Endothelial cell of umbilical vein (primary cell): ENCODE results near the gene FOXP1. TPM values are rescaled to one million over a fixed set of nuclear protein-coding genes. Genes with fewer than 3 reads are reported as not detected.

ENCODE experiments used
- BruUV-seq: library from RNA; stranded (reverse); fragments of 400-500 nt; replicated peaks from 2 replicates; lab custom pipeline; 2021; lab: Mats Ljungman, UMichigan
- CTCF ChIA-PET: fragments of 300-600, 350-600 bp; sonication (Branson Sonifier 250); formaldehyde crosslinking; loops from one replicate; lab custom pipeline; 2021; ENCODE audit warnings: antibody characterized with exemption, inconsistent platforms; lab: Charles Lee
- POLR2A ChIA-PET: fragments of 300-600, 350-600 bp; sonication (Branson Sonifier 250); formaldehyde crosslinking; loops from one replicate; lab custom pipeline; 2021; ENCODE audit warnings: antibody characterized with exemption, inconsistent platforms; lab: Charles Lee
- DNase-seq: peaks from one replicate; pipeline ENCODE4 v3.0.0-alpha.2; 2011; ENCODE audit warnings: low read depth, low spot score
- FAIRE-seq: peaks from 2 replicates; lab custom pipeline; 2011; peaks lifted over from hg19 to GRCh38; lab: Jason Lieb, UNC
- H2AFZ ChIP-seq: 2 replicates; pipeline ENCODE4 v1.6.0; 2012; ENCODE audit warnings: low read depth, low read length, control low read depth, inconsistent platforms
- H3K27ac ChIP-seq: 2 replicates; pipeline ENCODE4 v1.5.1; 2011; ENCODE audit warnings: low read depth, mild to moderate bottlenecking, control low read depth, low read length, moderate library complexity; ENCODE audit not compliant: insufficient read depth
- H3K27me3 ChIP-seq, 2 experiments: 2 replicates each; pipeline versions ENCODE4 v1.6.0 to v1.6.1; 2011; ENCODE audit warnings: low read length in 2 of 2, mixed read lengths in 1 of 2; ENCODE audit not compliant: control insufficient read depth in 2 of 2, insufficient read depth in 2 of 2
- H3K36me3 ChIP-seq, 2 experiments: 2 replicates in 1 of 2; 3 replicates in 1 of 2; pipeline ENCODE4 v1.5.1; 2011; ENCODE audit warnings: low read length in 2 of 2, mild to moderate bottlenecking in 1 of 2, moderate library complexity in 1 of 2; ENCODE audit not compliant: control insufficient read depth in 2 of 2, insufficient read depth in 2 of 2; ENCODE audit errors: extremely low read depth in 1 of 2
- H3K4me1 ChIP-seq: 3 replicates; pipeline ENCODE4 v1.5.1; 2011; ENCODE audit warnings: mild to moderate bottlenecking, low read length; ENCODE audit not compliant: control insufficient read depth, insufficient read depth; ENCODE audit errors: extremely low read depth
- H3K4me2 ChIP-seq: 2 replicates; pipeline ENCODE4 v1.6.1; 2011; ENCODE audit warnings: low read length, control low read depth, mixed read lengths; ENCODE audit not compliant: insufficient read depth
- H3K4me3 ChIP-seq, 3 experiments: fragments of 200-600 bp in 1 of 3; sonication (generic), shearing (Covaris generic) in 1 of 3; replicated peaks in 1 of 3; 2 replicates each; pipeline ENCODE4 v1.5.1; 2011 to 2016; ENCODE audit warnings: control low read depth in 3 of 3, low read length in 3 of 3, mild to moderate bottlenecking in 2 of 3, inconsistent platforms in 1 of 3, low read depth in 1 of 3, moderate library complexity in 1 of 3; ENCODE audit not compliant: insufficient read depth in 1 of 3
- H3K79me2 ChIP-seq: 2 replicates; pipeline ENCODE4 v1.6.0; 2012; ENCODE audit warnings: low read length, inconsistent platforms; ENCODE audit not compliant: control insufficient read depth, insufficient read depth
- H3K9ac ChIP-seq: replicated peaks from 2 replicates; pipeline ENCODE3; 2011; ENCODE audit warnings: low read length, control low read depth; ENCODE audit not compliant: insufficient read depth; ENCODE audit errors: extremely low read depth
- H3K9me1 ChIP-seq: replicated peaks from 3 replicates; pipeline ENCODE4 v1.6.0; 2011; ENCODE audit warnings: mild to moderate bottlenecking, low read length; ENCODE audit not compliant: control insufficient read depth, insufficient read depth; ENCODE audit errors: extremely low read depth
- H3K9me3 ChIP-seq: replicated peaks from 2 replicates; pipeline ENCODE4 v1.5.1; 2012; ENCODE audit warnings: low read length, inconsistent platforms; ENCODE audit not compliant: control insufficient read depth, insufficient read depth
- H4K20me1 ChIP-seq: replicated peaks from 2 replicates; pipeline ENCODE3; 2011; ENCODE audit warnings: mild to moderate bottlenecking, low read length; ENCODE audit not compliant: control insufficient read depth, insufficient read depth; ENCODE audit errors: extremely low read depth
- EZH2 ChIP-seq: IDR thresholded peaks from 2 replicates; pipeline ENCODE4 v1.6.1; 2012; ENCODE audit warnings: borderline replicate concordance, low read depth, mild to moderate bottlenecking, moderate library complexity, low read length, inconsistent platforms; ENCODE audit not compliant: severe bottlenecking
- FOS ChIP-seq: IDR thresholded peaks from 2 replicates; pipeline ENCODE4 v1.6.1; 2011; ENCODE audit warnings: mild to moderate bottlenecking, low read length, moderate library complexity, borderline replicate concordance; ENCODE audit not compliant: insufficient read depth
- GATA2 ChIP-seq: IDR thresholded peaks from 2 replicates; pipeline ENCODE4 v1.7.0; 2011; ENCODE audit warnings: low read depth, mild to moderate bottlenecking, moderate library complexity, mixed read lengths, low read length; ENCODE audit not compliant: insufficient read length, insufficient read depth
- JUN ChIP-seq: IDR thresholded peaks from 2 replicates; pipeline ENCODE4 v1.6.1; 2011; ENCODE audit warnings: borderline replicate concordance, low read depth; ENCODE audit not compliant: insufficient read length, insufficient read depth
- MYC ChIP-seq: IDR thresholded peaks from one replicate; pipeline ENCODE4 v1.6.1; 2011; ENCODE audit warnings: mild to moderate bottlenecking, low read depth, low read length
- POLR2A ChIP-seq: IDR thresholded peaks from 2 replicates; pipeline ENCODE4 v1.6.1; 2012; ENCODE audit warnings: low read depth, mild to moderate bottlenecking, control low read depth, low read length
- POLR2AphosphoS5 ChIP-seq: IDR thresholded peaks from 2 replicates; pipeline ENCODE4 v1.6.1; 2012; ENCODE audit warnings: low read depth, mild to moderate bottlenecking, control low read depth, low read length, moderate library complexity; ENCODE audit not compliant: insufficient read depth
- dilution Hi-C: fragments of 300-500 bp; cut with MboI; formaldehyde crosslinking; loops from one replicate; pipeline ENCODE4 v1.15.0; 2019; ENCODE audit warnings: low sequenced_read_pairs; ENCODE audit not compliant: extremely low pct_ligation_motif_present
- intact Hi-C: fragments of 100-400 bp; cut with micrococcal nuclease; formaldehyde crosslinking; loops from one replicate; pipeline ENCODE4 v1.10.0; 2022
- polyA plus RNA-seq, 4 experiments: library from polyadenylated mRNA; depleted of rRNA in 3 of 4; stranded (reverse) in 3 of 4; unstranded in 1 of 4; fragments of >200 nt; gene quantifications; 2 replicates each; pipeline versions ENCODE4 v1.2.1 to v1.2.3, GENCODE V29; 2011 to 2012; ENCODE audit warnings: missing spikeins in 1 of 4
- total RNA-seq: library from RNA; stranded (reverse); gene quantifications from 2 replicates; pipeline ENCODE4 v1.2.3, GENCODE V29; 2021
- TF ChIP-seq, protein P1 (sequence below), 2 donors: IDR thresholded peaks; 1 replicate in 1 of 2; 2 replicates in 1 of 2; pipeline ENCODE4 v1.5.1; 2011; ENCODE audit warnings: low read length in 2 of 2, mild to moderate bottlenecking in 2 of 2, moderate library complexity in 2 of 2, control low read depth in 1 of 2, inconsistent platforms in 1 of 2, low read depth in 1 of 2; ENCODE audit not compliant: insufficient read depth in 1 of 2; ENCODE audit errors: extremely low read depth in 1 of 2
- TF ChIP-seq, protein P2 (sequence below): IDR thresholded peaks from 2 replicates; pipeline ENCODE4 v1.6.1; 2011; ENCODE audit not compliant: insufficient read depth, insufficient read length

Gene FOXP1
- total and polyA plus RNA-seq, 2 donors (not counting 3 experiments of a cell fraction or from before 2014, with no cell fraction given): 41.0 to 107 TPM

DNA sequence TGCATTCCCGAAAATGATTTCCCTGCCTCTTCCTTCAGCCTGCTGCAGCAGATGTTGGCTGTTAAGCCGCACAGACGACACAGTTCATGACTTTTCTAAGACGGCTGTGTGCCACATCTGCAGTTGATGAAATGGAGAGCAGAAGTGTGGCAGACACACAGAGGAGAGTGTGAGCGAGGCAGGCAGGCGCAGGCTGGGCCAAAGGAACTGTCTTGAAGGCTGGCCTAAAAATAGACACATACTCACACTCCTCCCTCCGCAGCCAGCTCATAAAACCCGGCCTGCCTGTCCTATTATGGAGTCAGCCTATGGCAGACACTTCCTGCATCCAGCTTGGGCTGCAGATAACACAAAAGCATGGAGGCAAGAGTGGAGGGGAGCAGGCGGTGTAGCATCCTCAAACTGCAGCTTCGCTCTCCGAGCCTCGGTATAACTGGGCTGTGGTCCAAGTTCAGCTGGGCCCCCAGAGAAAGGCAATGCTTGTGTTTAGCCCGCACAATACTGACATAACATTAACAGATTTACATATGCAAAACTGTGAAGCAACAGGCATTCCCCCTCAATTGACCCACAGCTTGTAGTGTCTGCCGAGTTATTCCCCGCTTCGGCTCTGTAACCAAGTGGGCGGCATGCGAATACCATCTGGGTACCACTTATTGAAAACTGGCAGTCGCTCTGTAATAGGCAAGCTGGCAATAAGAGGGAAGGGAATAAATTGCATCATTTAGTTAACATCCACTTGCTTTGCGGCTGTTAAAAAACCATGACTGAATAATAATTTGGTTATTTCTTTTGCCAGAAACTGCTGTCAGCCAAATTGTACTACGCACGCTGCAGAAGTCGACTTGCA lies 40.8 kb downstream of the FOXP1 start:
- H2AFZ ChIP-seq: peak overlapping the region; percentile 24
- POLR2A ChIA-PET: no interaction called here
- peak; percentile 89 for DNase-seq

More for the DNA sequence above, 40.8 kb downstream of the FOXP1 start:
- TF ChIP-seq, protein P1, sequence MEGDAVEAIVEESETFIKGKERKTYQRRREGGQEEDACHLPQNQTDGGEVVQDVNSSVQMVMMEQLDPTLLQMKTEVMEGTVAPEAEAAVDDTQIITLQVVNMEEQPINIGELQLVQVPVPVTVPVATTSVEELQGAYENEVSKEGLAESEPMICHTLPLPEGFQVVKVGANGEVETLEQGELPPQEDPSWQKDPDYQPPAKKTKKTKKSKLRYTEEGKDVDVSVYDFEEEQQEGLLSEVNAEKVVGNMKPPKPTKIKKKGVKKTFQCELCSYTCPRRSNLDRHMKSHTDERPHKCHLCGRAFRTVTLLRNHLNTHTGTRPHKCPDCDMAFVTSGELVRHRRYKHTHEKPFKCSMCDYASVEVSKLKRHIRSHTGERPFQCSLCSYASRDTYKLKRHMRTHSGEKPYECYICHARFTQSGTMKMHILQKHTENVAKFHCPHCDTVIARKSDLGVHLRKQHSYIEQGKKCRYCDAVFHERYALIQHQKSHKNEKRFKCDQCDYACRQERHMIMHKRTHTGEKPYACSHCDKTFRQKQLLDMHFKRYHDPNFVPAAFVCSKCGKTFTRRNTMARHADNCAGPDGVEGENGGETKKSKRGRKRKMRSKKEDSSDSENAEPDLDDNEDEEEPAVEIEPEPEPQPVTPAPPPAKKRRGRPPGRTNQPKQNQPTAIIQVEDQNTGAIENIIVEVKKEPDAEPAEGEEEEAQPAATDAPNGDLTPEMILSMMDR (IDR thresholded peaks at IDR 0.05; ENCODE audit: extremely low read depth in 1 of 2, insufficient read depth in 1 of 2, low read depth in 1 of 2, low read length in 2 of 2): no peak
- TF ChIP-seq, protein P2, sequence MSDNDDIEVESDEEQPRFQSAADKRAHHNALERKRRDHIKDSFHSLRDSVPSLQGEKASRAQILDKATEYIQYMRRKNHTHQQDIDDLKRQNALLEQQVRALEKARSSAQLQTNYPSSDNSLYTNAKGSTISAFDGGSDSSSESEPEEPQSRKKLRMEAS: no peak
- TF ChIP-seq FOS (no peak), MYC (no peak), POLR2AphosphoS5 (peak; percentile 24), JUN (no peak), POLR2A (peak; percentile 43), EZH2 (no peak), GATA2 (peak; percentile 17)
- Histone ChIP-seq H3K27me3 (no peaks in the 10 kb centered on the region), H3K36me3 (no peaks in the 10 kb centered on the region), H3K4me3 (no peak overlapping the region), H3K4me1 (peaks cover 26% of the 10 kb centered on the region), H3K9me3 (no peaks in the 10 kb centered on the region), H3K9me1 (no peaks in the 10 kb centered on the region), H4K20me1 (no peaks in the 10 kb centered on the region), H3K27ac (no peak overlapping the region), H3K79me2 (no peaks in the 10 kb centered on the region), H3K9ac (no peak overlapping the region), H3K4me2 (no peak overlapping the region)
- dilution Hi-C loops (no loop called here), intact Hi-C loops (no loop called here)
- peak; percentile 90 for FAIRE-seq
- CTCF ChIA-PET: interaction anchor here (0.7 to 1.4 kb wide), 8 partner anchors 9 to 992 kb away, joined by 3 to 4 read pairs (median 3); no protein-coding TSS in a partner anchor
- no TSS peak for BruUV-seq
